Stimulated activated CD4-positive, alpha-beta T cell treated with anti-CD3 and anti-CD28 coated beads, Interleukin-12 subunit alpha, Interleukin-12 subunit beta, amount 100 ng/mL, for 48 hours (primary cell): ENCODE results near the gene UVRAG.
"Not testable (repeated sequence)": the region's sequence is repeated elsewhere in the genome, so short reads cannot be mapped to it uniquely, and the experiment has no call there.

Experiments
- DNase-seq, 3 donors: peaks; one replicate each; pipeline ENCODE4 v3.0.0-alpha.2; 2020; ENCODE audit warnings: low read depth in 2 of 3, low spot score in 1 of 3

UVRAG gene

GRCh38 chr11:75873417-75874221, 58.6 kb downstream of the UVRAG start:
- no peak for DNase-seq

- DNase-seq: no peak
Measured at GRCh38 chr11:75874684-75875341, 59.8 kb downstream of the UVRAG start.

- not testable (repeated sequence) for DNase-seq
Measured at GRCh38 chr11:75877327-75877726, 62.3 kb downstream of the UVRAG start.

GRCh38 chr11:75877931-75878330, 62.9 kb downstream of the UVRAG start:
- not testable (repeated sequence) for DNase-seq

GRCh38 chr11:75878933-75879332, 63.9 kb downstream of the UVRAG start:
- DNase-seq: no peak

- DNase-seq: no peak
Measured at GRCh38 chr11:75879737-75880136, 64.7 kb downstream of the UVRAG start.

GRCh38 chr11:75880343-75880742, 65.3 kb downstream of the UVRAG start:
- not testable (repeated sequence) for DNase-seq

GRCh38 chr11:75884321-75884720, 69.3 kb downstream of the UVRAG start:
- no peak for DNase-seq

- DNase-seq: no peak
Measured at GRCh38 chr11:75888416-75888815, 73.4 kb downstream of the UVRAG start.

GRCh38 chr11:75891947-75892739, 77.1 kb downstream of the UVRAG start:
- no peak for DNase-seq

GRCh38 chr11:75893251-75893650, 78.2 kb downstream of the UVRAG start:
- DNase-seq: no peak

- no peak for DNase-seq
Measured at GRCh38 chr11:75894036-75894585, 79.1 kb downstream of the UVRAG start.

GRCh38 chr11:75896843-75897419, 81.9 kb downstream of the UVRAG start:
- no peak for DNase-seq

- no peak for DNase-seq
Measured at GRCh38 chr11:75898871-75899270, 83.9 kb downstream of the UVRAG start.

- DNase-seq: no peak
Measured at GRCh38 chr11:75899806-75900205, 84.8 kb downstream of the UVRAG start.

GRCh38 chr11:75900848-75901247, 85.8 kb downstream of the UVRAG start:
- DNase-seq: no peak

GRCh38 chr11:75902631-75903030, 87.6 kb downstream of the UVRAG start:
- DNase-seq: no peak

- DNase-seq: no peak
Measured at GRCh38 chr11:75903276-75903675, 88.3 kb downstream of the UVRAG start.

GRCh38 chr11:75905434-75905833, 90.4 kb downstream of the UVRAG start:
- no peak for DNase-seq

GRCh38 chr11:75907906-75908527, 93.0 kb downstream of the UVRAG start:
- no peak for DNase-seq
